ENCODE data around the gene FIBIN.

FIBIN gene

GRCh38 chr11:27040302-27041115 is 46.6 kb downstream of the FIBIN start, which contains the start of gene BBOX1:
BBOX1 (plus strand) TSS chr11:27040815; CDS start chr11:27055431, 14,616 bp downstream.
- DNase-seq (no peak), ATAC-seq (ENCODE audit: insufficient read depth, low read depth) (no peak)
- no peak within 1 kb of the TSS for H2AFZ ChIP-seq (ENCODE audit: low read depth, low read length)
- no peaks in the 10 kb centered on the region for H3K4me1 ChIP-seq (ENCODE audit: insufficient read depth, low read length)
- H3K36me3 ChIP-seq (ENCODE audit: insufficient read depth, low read length), result no peaks in the 10 kb centered on the region
- H3K27ac ChIP-seq (ENCODE audit: low read length), result no peak within 1 kb of the TSS
- TF ChIP-seq CTCF (IDR thresholded peaks at IDR 0.05; ENCODE audit: borderline replicate concordance, extremely low read depth, low read length, poor library complexity, severe bottlenecking) (no peak), EZH2 (IDR thresholded peaks at IDR 0.05; ENCODE audit: borderline replicate concordance, low read depth, low read length, severe bottlenecking) (no peak)
- no peak within 1 kb of the TSS for H3K4me3 ChIP-seq (ENCODE audit: low read depth in 1 of 2, low read length in 2 of 2)
- no peaks in the 10 kb centered on the region for H4K20me1 ChIP-seq (ENCODE audit: insufficient read depth, low read length)
- H3K79me2 ChIP-seq (ENCODE audit: insufficient read depth, low read length), result no peaks in the 10 kb centered on the region
- H3K9me3 ChIP-seq (ENCODE audit: insufficient read depth, low read length, severe bottlenecking), result no peaks in the 10 kb centered on the region
- H3K27me3 ChIP-seq (ENCODE audit: insufficient read depth, low read length, poor library complexity), result no peaks in the 10 kb centered on the region
- no peak within 1 kb of the TSS for H3K9ac ChIP-seq (ENCODE audit: low read depth, low read length)
- H3K4me2 ChIP-seq (ENCODE audit: insufficient read depth, low read length), result no peak within 1 kb of the TSS

- ATAC-seq (ENCODE audit: insufficient read depth, low read depth), result no peak
- TF ChIP-seq CTCF (IDR thresholded peaks at IDR 0.05; ENCODE audit: borderline replicate concordance, extremely low read depth, low read length, poor library complexity, severe bottlenecking) (no peak), EZH2 (IDR thresholded peaks at IDR 0.05; ENCODE audit: borderline replicate concordance, low read depth, low read length, severe bottlenecking) (no peak)
- no peak overlapping the region for H3K9ac ChIP-seq (ENCODE audit: low read depth, low read length)
- no peak for DNase-seq
- no peak overlapping the region for H3K27ac ChIP-seq (ENCODE audit: low read length)
- H3K4me3 ChIP-seq (ENCODE audit: low read depth in 1 of 2, low read length in 2 of 2), result no peak overlapping the region
- no peaks in the 10 kb centered on the region for H3K9me3 ChIP-seq (ENCODE audit: insufficient read depth, low read length, severe bottlenecking)
- H3K4me2 ChIP-seq (ENCODE audit: insufficient read depth, low read length), result no peak overlapping the region
- H3K79me2 ChIP-seq (ENCODE audit: insufficient read depth, low read length), result no peaks in the 10 kb centered on the region
- no peaks in the 10 kb centered on the region for H4K20me1 ChIP-seq (ENCODE audit: insufficient read depth, low read length)
- H2AFZ ChIP-seq (ENCODE audit: low read depth, low read length), result no peak overlapping the region
- no peaks in the 10 kb centered on the region for H3K27me3 ChIP-seq (ENCODE audit: insufficient read depth, low read length, poor library complexity)
- H3K36me3 ChIP-seq (ENCODE audit: insufficient read depth, low read length), result no peaks in the 10 kb centered on the region
- no peaks in the 10 kb centered on the region for H3K4me1 ChIP-seq (ENCODE audit: insufficient read depth, low read length)
Measured at GRCh38 chr11:27041141-27041899, 47.4 kb downstream of the FIBIN start.
